Panc1 (cell line): ENCODE results near the gene FAM20A.

ENCODE experiments used
- CTCF ChIP-seq: fragments of 450-650 bp; IDR thresholded peaks from 2 replicates; pipeline ENCODE4 v1.5.1; 2017; ENCODE audit warnings: mild to moderate bottlenecking
- POLR2AphosphoS5 ChIP-seq: IDR thresholded peaks from 2 replicates; pipeline ENCODE4 v1.6.1; 2012; ENCODE audit warnings: mild to moderate bottlenecking, low read depth, low read length, moderate library complexity
- REST ChIP-seq, 2 experiments: IDR thresholded peaks; 2 replicates each; pipeline ENCODE4 v1.6.1; 2011 to 2012; ENCODE audit warnings: low read depth in 2 of 2, control low read depth in 1 of 2, low read length in 1 of 2, mild to moderate bottlenecking in 1 of 2, moderate library complexity in 1 of 2; ENCODE audit not compliant: insufficient read depth in 1 of 2
- TCF7L2 ChIP-seq: IDR thresholded peaks from 2 replicates; pipeline ENCODE4 v1.6.1; 2011; ENCODE audit warnings: mild to moderate bottlenecking, low read depth, low read length, inconsistent platforms

- TF ChIP-seq CTCF = no peak
- no peak for TF ChIP-seq TCF7L2
- TF ChIP-seq REST (IDR thresholded peaks at IDR 0.05; ENCODE audit: insufficient read depth in 1 of 2, low read depth in 2 of 2, low read length in 1 of 2) = no peak
- no peak for TF ChIP-seq POLR2AphosphoS5
These were observed 69.9 kb downstream of the FAM20A start for GRCh38 chr17:68531252-68531651.
